ENCODE data around the gene SLC12A8.
A peak's percentile ranks its signal among the peaks of the same experiment; 100 is the strongest.

The SLC12A8 gene

DNA sequence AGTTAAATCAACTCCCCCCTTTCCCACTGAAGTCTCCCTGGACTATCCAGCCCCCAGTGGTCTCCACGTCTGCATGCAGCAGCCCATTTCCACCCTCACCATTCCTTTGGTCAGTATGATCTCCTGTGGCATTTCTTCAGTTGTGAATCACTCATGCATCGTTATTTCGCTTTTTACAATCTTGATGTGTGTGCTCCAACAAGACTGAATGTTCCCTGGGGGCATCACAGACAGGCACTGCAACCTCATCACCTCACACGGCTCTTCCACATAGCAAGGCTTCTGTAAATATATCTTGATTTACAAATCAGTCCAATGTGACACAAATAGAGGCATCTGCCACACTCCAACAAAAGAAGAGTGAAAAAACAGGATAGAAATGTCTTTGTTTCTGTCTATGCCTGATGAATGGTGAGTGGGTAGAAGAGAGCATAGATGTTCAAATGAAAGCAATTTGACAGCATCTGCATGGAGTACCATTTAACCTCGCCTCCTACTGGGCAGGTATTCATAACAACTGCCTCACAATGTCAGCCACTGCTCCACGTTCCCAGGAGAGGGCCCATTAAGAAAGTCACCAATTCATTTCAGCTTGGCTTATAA is 162.0 kb downstream of the SLC12A8 start:
- DNase-seq: peak; percentile 38

GRCh38 chr3:125048282-125048681 is 164.3 kb downstream of the SLC12A8 start:
- no peak for DNase-seq

DNA sequence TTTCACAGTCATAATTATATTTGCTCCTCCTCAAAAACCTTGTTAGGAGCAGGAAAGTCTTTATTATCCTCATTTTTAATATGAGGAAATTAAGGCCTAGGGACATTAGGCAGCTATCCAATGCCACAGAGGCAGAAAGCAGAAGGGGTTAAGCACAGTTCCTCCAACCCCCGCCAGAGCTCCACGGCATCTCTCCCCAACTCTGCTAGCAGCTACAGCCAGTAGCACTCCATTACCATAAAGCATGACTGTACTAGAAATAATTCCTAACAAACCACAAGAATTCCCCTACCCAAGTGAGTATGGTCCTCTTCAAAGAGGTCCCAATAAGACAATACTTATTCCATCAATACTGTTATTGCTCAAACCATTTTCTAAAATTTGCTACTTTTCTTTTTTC is 166.6 kb downstream of the SLC12A8 start:
- DNase-seq: no peak

DNA sequence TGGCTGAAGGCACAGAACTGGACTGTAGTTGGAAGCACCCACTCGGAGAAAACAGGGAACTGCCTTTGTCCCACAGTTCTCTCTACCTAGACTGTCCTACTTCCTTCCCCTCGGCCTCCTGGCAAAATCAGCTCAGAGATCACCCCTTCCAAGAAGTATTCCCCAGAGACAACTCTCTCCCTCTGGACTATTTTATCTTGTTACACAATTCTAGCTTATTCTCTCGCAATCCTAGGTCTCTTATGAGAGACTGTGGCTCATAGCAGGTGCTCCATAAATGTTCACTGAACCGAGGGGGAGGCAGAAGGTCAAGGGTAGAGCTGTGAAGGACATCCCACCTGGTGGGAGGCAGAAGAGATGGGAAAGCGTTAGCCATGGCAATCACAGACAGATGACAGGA is 167.4 kb downstream of the SLC12A8 start:
- DNase-seq: no peak

DNA sequence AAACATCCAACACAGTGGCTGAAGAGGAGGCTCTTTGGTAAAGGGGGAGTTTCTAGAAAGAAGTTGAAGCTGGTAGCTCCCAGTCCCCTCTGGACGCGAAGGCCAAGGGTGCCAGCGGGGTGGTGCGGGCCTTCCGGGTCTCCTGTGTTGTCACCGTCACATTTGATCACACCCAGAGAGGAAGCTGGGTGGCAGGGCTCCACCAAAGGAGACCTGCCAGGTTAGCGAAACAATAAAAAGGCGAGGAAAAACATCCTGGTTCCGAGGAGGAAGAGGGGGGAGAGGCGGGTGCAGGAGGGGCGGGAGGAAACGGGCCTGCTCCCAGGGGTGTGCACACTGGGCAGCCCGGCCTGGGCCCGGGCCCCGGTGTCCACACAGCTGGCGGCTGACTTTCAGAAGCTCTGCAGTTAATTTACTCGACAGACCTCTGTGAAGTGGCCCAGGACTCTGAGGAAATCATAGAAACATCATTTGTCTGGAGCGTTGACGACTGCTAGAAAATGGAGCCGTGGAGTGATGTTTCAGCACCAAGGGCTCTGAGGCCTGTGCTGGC is 168.9 kb downstream of the SLC12A8 start:
- DNase-seq: no peak

GRCh38 chr3:125042725-125043406 is 169.7 kb downstream of the SLC12A8 start:
- DNase-seq: no peak

DNA sequence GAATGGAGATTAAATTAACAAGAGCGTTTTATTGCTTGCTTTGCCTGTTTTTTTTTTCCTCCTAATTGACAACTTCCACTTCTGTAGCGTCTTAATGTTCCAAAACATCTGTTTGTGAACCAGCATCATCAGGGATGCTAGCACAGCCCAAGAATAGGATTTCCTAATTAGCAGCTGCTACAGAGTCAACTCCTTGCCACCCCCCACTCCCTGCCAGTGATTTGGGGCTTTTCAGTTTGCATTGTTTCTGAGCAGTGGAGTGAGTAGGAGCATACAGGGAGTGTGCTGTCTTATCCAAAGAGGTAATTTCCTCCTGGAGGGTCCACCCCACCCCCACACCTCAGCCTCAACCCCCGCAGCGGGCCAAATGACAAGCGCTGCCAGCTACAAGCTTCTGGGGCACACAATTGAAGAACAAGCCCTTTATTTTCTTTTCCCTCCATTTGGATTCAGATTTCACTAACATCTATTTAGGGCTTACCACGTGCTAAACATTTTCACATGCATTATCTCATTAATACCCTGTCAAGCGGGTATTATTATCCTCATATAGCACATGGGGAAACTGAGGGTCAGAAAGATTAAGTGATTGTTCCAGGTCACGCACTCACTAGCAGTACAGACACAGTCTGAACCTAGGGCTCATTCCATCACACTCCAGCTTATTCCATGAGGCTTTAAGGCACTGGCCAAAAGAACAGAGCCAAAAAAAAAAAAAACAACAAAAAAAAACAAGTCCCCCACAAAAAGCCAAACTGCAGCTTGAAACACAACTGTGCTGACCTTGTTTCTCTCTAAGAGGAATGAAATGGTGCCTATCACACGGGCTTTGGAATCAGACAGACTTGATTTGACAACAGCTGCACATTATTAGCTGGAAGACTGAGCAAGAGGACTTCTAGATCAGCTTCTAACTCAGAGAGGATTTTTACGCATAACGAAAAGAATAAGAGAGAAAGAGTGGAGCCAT is 173.1 kb downstream of the SLC12A8 start:
- no peak for DNase-seq

GRCh38 chr3:125037498-125038150 is 174.9 kb downstream of the SLC12A8 start:
- no peak for DNase-seq

- DNase-seq: no peak
Measured at GRCh38 chr3:125035217-125035616, 177.3 kb downstream of the SLC12A8 start.

- DNase-seq: no peak
Measured at GRCh38 chr3:125033616-125034015, 178.9 kb downstream of the SLC12A8 start.

- no peak for DNase-seq
Measured at GRCh38 chr3:125033135-125033534, 179.4 kb downstream of the SLC12A8 start.

DNA sequence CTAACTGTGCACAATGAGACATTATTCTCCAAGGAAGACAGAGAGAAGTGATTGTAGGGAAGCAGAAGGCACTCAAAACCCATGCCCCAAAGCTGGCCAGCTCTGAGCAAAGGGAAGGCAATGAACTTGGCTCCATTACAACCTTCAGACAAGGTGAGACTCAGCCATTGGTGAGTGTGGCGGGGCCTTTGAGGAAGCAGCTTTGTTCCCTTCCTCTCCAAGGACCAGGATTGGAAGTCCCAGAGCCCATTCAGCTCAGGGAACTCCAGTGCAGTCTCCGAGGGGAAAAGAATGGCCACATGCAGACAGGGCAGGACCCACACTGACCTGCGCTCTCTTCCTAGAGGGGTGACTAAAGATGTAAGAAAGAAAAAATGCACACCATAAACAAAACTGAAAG is 179.9 kb downstream of the SLC12A8 start:
- no peak for DNase-seq

Data from NCI-H2107 (cell line).